Astrocyte (in vitro differentiated cells and primary cell): ENCODE data around the gene ZNF213. TPM values are rescaled to one million over a fixed set of nuclear protein-coding genes. Genes with fewer than 3 reads are reported as not detected.

Source experiments
- DNase-seq: peaks from one replicate; pipeline ENCODE4 v3.0.0-alpha.2; 2010; ENCODE audit warnings: low read depth
- FAIRE-seq: peaks from 2 replicates; lab custom pipeline; 2011; peaks lifted over from hg19 to GRCh38; lab: Jason Lieb, UNC
- H2AFZ ChIP-seq: 2 replicates; pipeline ENCODE4 v1.6.0; 2012; ENCODE audit warnings: low read depth, low read length, inconsistent platforms
- H3K27ac ChIP-seq: 2 replicates; pipeline ENCODE4 v1.5.1; 2011; ENCODE audit warnings: low read depth, low read length, inconsistent platforms
- H3K27me3 ChIP-seq: 2 replicates; pipeline ENCODE4 v1.6.0; 2011; ENCODE audit warnings: low read length, inconsistent platforms; ENCODE audit not compliant: insufficient read depth
- H3K36me3 ChIP-seq: 2 replicates; pipeline ENCODE4 v1.5.1; 2011; ENCODE audit warnings: low read length, inconsistent platforms; ENCODE audit not compliant: insufficient read depth
- H3K4me1 ChIP-seq: 2 replicates; pipeline ENCODE4 v1.5.1; 2011; ENCODE audit warnings: low read length, inconsistent platforms; ENCODE audit not compliant: insufficient read depth
- H3K4me2 ChIP-seq: 2 replicates; pipeline ENCODE4 v1.6.0; 2012; ENCODE audit warnings: low read length, inconsistent platforms
- H3K4me3 ChIP-seq: 2 replicates; pipeline ENCODE4 v1.5.1; 2011; ENCODE audit warnings: low read depth, mild to moderate bottlenecking, low read length, inconsistent platforms; ENCODE audit not compliant: insufficient read depth
- H3K79me2 ChIP-seq: 2 replicates; pipeline ENCODE4 v1.6.0; 2012; ENCODE audit warnings: mild to moderate bottlenecking, low read length, inconsistent platforms; ENCODE audit not compliant: insufficient read depth
- H3K9ac ChIP-seq: 2 replicates; pipeline ENCODE4 v1.6.0; 2012; ENCODE audit warnings: mild to moderate bottlenecking, low read length, inconsistent platforms
- H3K9me3 ChIP-seq: 2 replicates; pipeline ENCODE4 v1.5.1; 2012; ENCODE audit warnings: low read depth, mild to moderate bottlenecking, low read length, inconsistent platforms; ENCODE audit not compliant: insufficient read depth
- H4K20me1 ChIP-seq: 2 replicates; pipeline ENCODE4 v1.6.0; 2012; ENCODE audit warnings: low read length, inconsistent platforms; ENCODE audit not compliant: insufficient read depth
- H3K27ac Mint-ChIP-seq: one replicate; pipeline ENCODE4 v1.8.0; 2021; ENCODE audit warnings: mild to moderate bottlenecking, mixed read lengths; ENCODE audit not compliant: unreplicated experiment
- H3K27me3 Mint-ChIP-seq: one replicate; pipeline ENCODE4 v1.8.0; 2021; ENCODE audit warnings: low read depth, mixed read lengths; ENCODE audit not compliant: unreplicated experiment
- H3K36me3 Mint-ChIP-seq: one replicate; pipeline ENCODE4 v1.8.0; 2021; ENCODE audit warnings: low read depth, mixed read lengths; ENCODE audit not compliant: unreplicated experiment
- H3K4me1 Mint-ChIP-seq: one replicate; pipeline ENCODE4 v1.8.0; 2021; ENCODE audit warnings: low read depth, mixed read lengths; ENCODE audit not compliant: unreplicated experiment
- H3K4me3 Mint-ChIP-seq: one replicate; pipeline ENCODE4 v1.8.0; 2021; ENCODE audit warnings: mild to moderate bottlenecking, moderate library complexity, mixed read lengths; ENCODE audit not compliant: unreplicated experiment
- H3K9me3 Mint-ChIP-seq: one replicate; pipeline ENCODE4 v1.8.0; 2021; ENCODE audit warnings: mild to moderate bottlenecking, mixed read lengths; ENCODE audit not compliant: unreplicated experiment
- CTCF ChIP-seq: IDR thresholded peaks from 2 replicates; pipeline ENCODE4 v1.5.1; 2011; ENCODE audit warnings: low read depth, mild to moderate bottlenecking, inconsistent platforms, low read length, moderate library complexity; ENCODE audit not compliant: insufficient read depth
- EZH2 ChIP-seq: IDR thresholded peaks from 2 replicates; pipeline ENCODE4 v1.6.1; 2012; ENCODE audit warnings: mild to moderate bottlenecking, low read length, inconsistent platforms; ENCODE audit not compliant: insufficient read depth
- total RNA-seq: library from RNA; stranded (reverse); gene quantifications from 2 replicates; pipeline ENCODE4 v1.2.1, GENCODE V29; 2021

The ZNF213 gene
- total RNA-seq, 1 donor from 2014 or later, result 12.0 TPM

- no peak for TF ChIP-seq EZH2
- TF ChIP-seq CTCF, result no peak
- no peaks in the 10 kb centered on the region for H3K27me3 ChIP-seq
- H2AFZ ChIP-seq, result no peak overlapping the region
- no peaks in the 10 kb centered on the region for H3K9me3 Mint-ChIP-seq
- no peak overlapping the region for H3K4me3 Mint-ChIP-seq
- H3K4me1 ChIP-seq, result peaks cover 4% of the 10 kb centered on the region
- no peak overlapping the region for H3K27ac ChIP-seq
- no peak overlapping the region for H3K27ac Mint-ChIP-seq
- H3K9me3 ChIP-seq, result no peaks in the 10 kb centered on the region
- no peaks in the 10 kb centered on the region for H4K20me1 ChIP-seq
- H3K4me3 ChIP-seq, result no peak overlapping the region
- FAIRE-seq (no peak), DNase-seq (no peak)
- H3K79me2 ChIP-seq, result peaks cover 11% of the 10 kb centered on the region
- H3K36me3 ChIP-seq, result no peaks in the 10 kb centered on the region
- peaks cover 17% of the 10 kb centered on the region for H3K36me3 Mint-ChIP-seq
- peaks cover 9% of the 10 kb centered on the region for H3K4me1 Mint-ChIP-seq
- H3K27me3 Mint-ChIP-seq, result peaks cover 2% of the 10 kb centered on the region
- no peak overlapping the region for H3K4me2 ChIP-seq
- no peak overlapping the region for H3K9ac ChIP-seq
Observed at GRCh38 chr16:3140603-3141427, 6.0 kb downstream of the ZNF213 start.

DNA sequence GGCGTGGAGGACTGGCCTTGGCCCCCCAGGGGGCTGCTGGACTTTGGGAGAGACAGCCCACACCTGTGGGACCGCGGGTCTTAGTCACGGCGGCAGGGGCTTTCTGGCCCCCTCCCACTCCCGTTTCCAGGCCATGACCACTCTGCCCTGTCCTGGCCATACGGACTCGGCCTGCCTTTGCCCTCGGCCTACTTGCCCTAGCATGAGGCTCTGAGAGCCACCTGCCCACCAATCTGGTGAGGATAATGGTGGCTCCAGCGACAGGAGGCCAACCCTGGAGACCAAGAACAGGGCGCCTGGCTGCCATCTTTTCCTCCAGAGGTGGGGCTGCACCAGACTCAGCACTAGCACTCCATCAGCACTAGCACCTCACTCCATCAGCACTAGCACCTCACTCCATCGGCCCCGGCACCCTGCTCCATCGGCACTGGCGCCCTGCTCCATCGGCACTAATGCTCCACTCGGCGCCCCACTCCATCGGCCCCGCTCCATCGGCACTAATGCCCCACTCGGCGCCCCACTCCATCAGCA lies 7.0 kb downstream of the ZNF213 start:
- no peak overlapping the region for H2AFZ ChIP-seq
- Mint-ChIP-seq H3K4me1 (peaks cover 9% of the 10 kb centered on the region), H3K4me3 (no peak overlapping the region), H3K27me3 (peaks cover 7% of the 10 kb centered on the region), H3K27ac (no peak overlapping the region), H3K9me3 (no peaks in the 10 kb centered on the region), H3K36me3 (peaks cover 17% of the 10 kb centered on the region)
- FAIRE-seq, result no peak
- no peak overlapping the region for H3K9ac ChIP-seq
- H3K36me3 ChIP-seq, result no peaks in the 10 kb centered on the region
- no peak overlapping the region for H3K27ac ChIP-seq
- H3K4me3 ChIP-seq, result no peak overlapping the region
- H3K4me1 ChIP-seq, result no peaks in the 10 kb centered on the region
- H3K9me3 ChIP-seq, result no peaks in the 10 kb centered on the region
- DNase-seq, result no peak
- H3K27me3 ChIP-seq, result no peaks in the 10 kb centered on the region
- no peaks in the 10 kb centered on the region for H4K20me1 ChIP-seq
- H3K79me2 ChIP-seq, result peaks cover 2% of the 10 kb centered on the region
- TF ChIP-seq EZH2, result no peak
- TF ChIP-seq CTCF, result no peak
- H3K4me2 ChIP-seq, result no peak overlapping the region

DNA sequence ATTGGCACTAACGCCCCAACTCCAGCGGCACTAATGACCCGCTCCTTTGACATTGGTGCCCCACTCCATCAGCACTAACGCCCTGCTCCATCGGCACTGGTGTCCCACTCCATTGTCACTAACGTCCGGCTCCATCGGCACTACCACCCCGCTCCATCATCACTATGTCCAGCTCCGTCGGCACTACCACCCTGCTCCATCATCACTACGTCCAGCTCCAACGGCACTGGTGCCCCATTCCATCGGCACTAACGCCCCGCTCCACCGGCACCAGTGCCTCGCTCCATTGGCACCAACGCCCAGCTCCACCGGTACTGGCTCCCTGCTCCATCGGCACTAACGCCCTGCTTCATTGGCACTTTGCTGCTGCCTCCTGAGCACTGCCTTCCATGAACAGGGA lies 7.5 kb downstream of the ZNF213 start:
- TF ChIP-seq CTCF (no peak), EZH2 (no peak)
- FAIRE-seq (no peak), DNase-seq (no peak)
- Mint-ChIP-seq H3K27ac (no peak overlapping the region), H3K9me3 (no peaks in the 10 kb centered on the region), H3K27me3 (peaks cover 7% of the 10 kb centered on the region), H3K36me3 (peaks cover 17% of the 10 kb centered on the region), H3K4me3 (no peak overlapping the region), H3K4me1 (peaks cover 9% of the 10 kb centered on the region)
- Histone ChIP-seq H2AFZ (no peak overlapping the region), H3K79me2 (no peaks in the 10 kb centered on the region), H3K4me2 (no peak overlapping the region), H3K9me3 (no peaks in the 10 kb centered on the region), H4K20me1 (no peaks in the 10 kb centered on the region), H3K9ac (no peak overlapping the region), H3K4me1 (no peaks in the 10 kb centered on the region), H3K27ac (no peak overlapping the region), H3K4me3 (no peak overlapping the region), H3K27me3 (no peaks in the 10 kb centered on the region), H3K36me3 (no peaks in the 10 kb centered on the region)
